Adrenal gland (tissue), 5 donors: ENCODE measurements around the gene ADAMTS17.

Source experiments
- POLR2A ChIP-seq, 2 donors: fragments of 450-650 bp; IDR thresholded peaks; one replicate each; pipeline ENCODE4 v1.6.1; 2017; ENCODE audit warnings: antibody characterized with exemption in 2 of 2, mild to moderate bottlenecking in 2 of 2, moderate library complexity in 1 of 2
- TF ChIP-seq, protein P1 (sequence below), 6 experiments: fragments of 450-650 bp in 4 of 6; fragments of 200-600 bp in 2 of 6; sonication (generic) in 1 of 6; IDR thresholded peaks; 1 replicate in 5 of 6; 2 replicates in 1 of 6; pipeline versions ENCODE4 v1.5.1 to v1.8.0; 2016 to 2021; ENCODE audit warnings: antibody characterized with exemption in 6 of 6, mild to moderate bottlenecking in 2 of 6, moderate library complexity in 1 of 6
- donor health status: DM: no; HTN: no; CAD: no.

DNA sequence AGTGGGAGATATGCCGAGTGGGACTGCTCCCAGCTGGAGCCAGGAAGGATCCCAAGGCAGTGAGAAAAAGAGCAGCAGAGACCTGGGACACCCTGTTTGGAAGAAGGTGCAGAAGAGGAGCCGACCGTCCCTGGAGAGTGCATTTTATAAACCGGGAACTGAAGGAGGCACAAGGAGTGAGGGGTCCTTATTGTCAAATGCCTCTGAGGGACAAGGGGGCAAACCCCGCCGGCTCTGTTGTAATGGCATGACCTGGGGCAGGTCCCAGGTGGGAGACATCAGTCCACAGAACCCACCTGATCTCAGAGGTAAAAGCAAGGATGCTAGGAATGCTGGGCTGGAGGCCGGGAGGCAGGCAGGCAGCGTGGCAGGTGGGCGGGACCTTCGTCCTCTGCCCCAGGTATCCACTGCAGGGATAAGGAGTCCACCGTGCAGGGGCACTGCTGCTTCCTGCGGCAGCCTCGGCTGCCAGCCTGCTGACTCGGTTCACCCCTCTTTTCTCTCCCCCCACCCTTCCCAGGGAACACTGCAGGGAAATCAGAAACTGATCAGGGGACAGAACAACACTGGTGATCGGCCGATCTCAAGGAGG is 26.9 kb downstream of the ADAMTS17 start:
- TF ChIP-seq POLR2A (IDR thresholded peaks at IDR 0.05): no peak
- TF ChIP-seq, protein P1, sequence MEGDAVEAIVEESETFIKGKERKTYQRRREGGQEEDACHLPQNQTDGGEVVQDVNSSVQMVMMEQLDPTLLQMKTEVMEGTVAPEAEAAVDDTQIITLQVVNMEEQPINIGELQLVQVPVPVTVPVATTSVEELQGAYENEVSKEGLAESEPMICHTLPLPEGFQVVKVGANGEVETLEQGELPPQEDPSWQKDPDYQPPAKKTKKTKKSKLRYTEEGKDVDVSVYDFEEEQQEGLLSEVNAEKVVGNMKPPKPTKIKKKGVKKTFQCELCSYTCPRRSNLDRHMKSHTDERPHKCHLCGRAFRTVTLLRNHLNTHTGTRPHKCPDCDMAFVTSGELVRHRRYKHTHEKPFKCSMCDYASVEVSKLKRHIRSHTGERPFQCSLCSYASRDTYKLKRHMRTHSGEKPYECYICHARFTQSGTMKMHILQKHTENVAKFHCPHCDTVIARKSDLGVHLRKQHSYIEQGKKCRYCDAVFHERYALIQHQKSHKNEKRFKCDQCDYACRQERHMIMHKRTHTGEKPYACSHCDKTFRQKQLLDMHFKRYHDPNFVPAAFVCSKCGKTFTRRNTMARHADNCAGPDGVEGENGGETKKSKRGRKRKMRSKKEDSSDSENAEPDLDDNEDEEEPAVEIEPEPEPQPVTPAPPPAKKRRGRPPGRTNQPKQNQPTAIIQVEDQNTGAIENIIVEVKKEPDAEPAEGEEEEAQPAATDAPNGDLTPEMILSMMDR (IDR thresholded peaks at IDR 0.05): no peak
